SK-N-SH (cell line): Measurements from ENCODE around the gene ZNF396. TPM values are rescaled to one million over a fixed set of nuclear protein-coding genes. Genes with fewer than 3 reads are reported as not detected.

Experiments
- CTCF ChIA-PET: fragments of 300-600, 350-600 bp; formaldehyde crosslinking; extraction: SDS; loops from one replicate; lab custom pipeline; 2021; lab: Yijun Ruan, JAX
- POLR2A ChIA-PET: fragments of 350-600 bp; sonication (Branson Sonifier 250); formaldehyde crosslinking; extraction: SDS; loops from one replicate; lab custom pipeline; 2020; ENCODE audit warnings: antibody characterized with exemption, inconsistent platforms; lab: Yijun Ruan, JAX
- DNase-seq: peaks from one replicate; pipeline ENCODE4 v3.0.0; 2012
- H2AFZ ChIP-seq: fragments of 200-600 bp; sonication (generic); 2 replicates; pipeline ENCODE4 v1.8.1; 2016; ENCODE audit warnings: antibody characterized with exemption, mild to moderate bottlenecking, low read depth
- H3F3A ChIP-seq: fragments of 200-600 bp; sonication (generic); replicated peaks from 2 replicates; pipeline ENCODE3; 2016; ENCODE audit warnings: antibody characterized with exemption, mild to moderate bottlenecking; ENCODE audit not compliant: insufficient read depth
- H3K27ac ChIP-seq, 2 experiments: fragments of 200-500 bp in 1 of 2; fragments of 200-600 bp in 1 of 2; sonication (Bioruptor generic) in 1 of 2; sonication (generic), shearing (Covaris generic) in 1 of 2; 2 replicates each; pipeline versions ENCODE4 v1.5.1 to v1.6.1; 2014 to 2016; ENCODE audit warnings: low read depth in 2 of 2, inconsistent platforms in 1 of 2, low read length in 1 of 2, mild to moderate bottlenecking in 1 of 2, mixed read lengths in 1 of 2
- H3K27me3 ChIP-seq: fragments of 200-600 bp; sonication (generic), shearing (Covaris generic); 2 replicates; pipeline ENCODE4 v1.6.1; 2016; ENCODE audit warnings: mixed run types; ENCODE audit not compliant: insufficient read depth
- H3K36me3 ChIP-seq, 2 experiments: fragments of 200-500 bp in 1 of 2; fragments of 200-600 bp in 1 of 2; sonication (Bioruptor generic) in 1 of 2; sonication (generic) in 1 of 2; replicated peaks in 1 of 2; 2 replicates each; pipeline versions ENCODE3 to v1.5.1; 2014 to 2016; ENCODE audit warnings: low read length in 1 of 2, mild to moderate bottlenecking in 1 of 2; ENCODE audit not compliant: insufficient read depth in 2 of 2, control insufficient read depth in 1 of 2
- H3K4me1 ChIP-seq, 2 experiments: fragments of 200-500 bp in 1 of 2; fragments of 200-600 bp in 1 of 2; sonication (Bioruptor generic) in 1 of 2; sonication (generic), shearing (Covaris generic) in 1 of 2; 2 replicates each; pipeline versions ENCODE4 v1.5.1 to v1.6.1; 2014 to 2016; ENCODE audit warnings: low read depth in 1 of 2, low read length in 1 of 2, mixed run types in 1 of 2; ENCODE audit not compliant: insufficient read depth in 2 of 2, control insufficient read depth in 1 of 2
- H3K4me2 ChIP-seq: fragments of 200-600 bp; sonication (generic), shearing (Covaris generic); 2 replicates; pipeline ENCODE4 v1.6.1; 2017; ENCODE audit warnings: mixed run types
- H3K4me3 ChIP-seq, 2 experiments: fragments of 200-500 bp in 1 of 2; fragments of 200-600 bp in 1 of 2; sonication (Bioruptor generic) in 1 of 2; sonication (generic), shearing (Covaris generic) in 1 of 2; 2 replicates each; pipeline versions ENCODE4 v1.5.1 to v1.8.1; 2014 to 2016; ENCODE audit warnings: low read depth in 2 of 2, inconsistent platforms in 1 of 2, low read length in 1 of 2, mild to moderate bottlenecking in 1 of 2, mixed read lengths in 1 of 2, moderate library complexity in 1 of 2
- H3K79me2 ChIP-seq: fragments of 200-600 bp; sonication (generic); 2 replicates; pipeline ENCODE4 v1.8.1; 2017; ENCODE audit warnings: mild to moderate bottlenecking; ENCODE audit not compliant: insufficient read depth
- H3K9ac ChIP-seq: fragments of 200-600 bp; sonication (generic); 2 replicates; pipeline ENCODE4 v1.6.1; 2017; ENCODE audit warnings: mixed run types
- H3K9me2 ChIP-seq: fragments of 200-600 bp; sonication (generic); 2 replicates; pipeline ENCODE4 v1.6.1; 2017; ENCODE audit warnings: mixed run types
- H3K9me3 ChIP-seq: fragments of 200-600 bp; sonication (generic); 2 replicates; pipeline ENCODE4 v1.6.1; 2017; ENCODE audit warnings: mixed run types, mild to moderate bottlenecking, moderate library complexity
- H4K20me1 ChIP-seq: fragments of 200-600 bp; sonication (generic); 2 replicates; pipeline ENCODE4 v1.6.1; 2017; ENCODE audit warnings: mild to moderate bottlenecking, mixed run types; ENCODE audit not compliant: insufficient read depth
- CHD2 ChIP-seq: fragments of 150-350 bp; IDR thresholded peaks from 2 replicates; pipeline ENCODE4 v1.6.1; 2018; ENCODE audit warnings: low read length; ENCODE audit not compliant: partially characterized antibody
- EP300 ChIP-seq, 2 experiments: IDR thresholded peaks; 2 replicates each; pipeline versions ENCODE4 v1.4.0 to v1.6.1; 2012; ENCODE audit warnings: borderline replicate concordance in 1 of 2, low read depth in 1 of 2, low read length in 1 of 2
- GABPA ChIP-seq: IDR thresholded peaks from 2 replicates; pipeline ENCODE4 v1.4.0; 2012; ENCODE audit warnings: low read depth, mild to moderate bottlenecking
- GATA2 ChIP-seq: sonication (generic); formaldehyde crosslinking; IDR thresholded peaks from 2 replicates; pipeline ENCODE4 v1.5.0; 2020; ENCODE audit warnings: mild to moderate bottlenecking, missing genetic modification reagents
- MEF2A ChIP-seq: IDR thresholded peaks from 2 replicates; pipeline ENCODE4 v1.4.0; 2012; ENCODE audit warnings: low read depth, borderline replicate concordance
- NFIC ChIP-seq: IDR thresholded peaks from 2 replicates; pipeline ENCODE4 v1.4.0; 2012; ENCODE audit warnings: borderline replicate concordance
- NRF1 ChIP-seq: IDR thresholded peaks from 2 replicates; pipeline ENCODE4 v1.6.1; 2012; ENCODE audit warnings: low read depth, mild to moderate bottlenecking, low read length
- POLR2AphosphoS5 ChIP-seq: IDR thresholded peaks from 2 replicates; pipeline ENCODE4 v1.6.1; 2012; ENCODE audit warnings: low read depth, low read length
- RXRA ChIP-seq: IDR thresholded peaks from 2 replicates; pipeline ENCODE4 v1.4.0; 2012; ENCODE audit warnings: low read depth, mild to moderate bottlenecking, borderline replicate concordance
- SIN3A ChIP-seq: IDR thresholded peaks from 2 replicates; pipeline ENCODE4 v1.6.1; 2012; ENCODE audit warnings: low read depth, mild to moderate bottlenecking, low read length, moderate library complexity, borderline replicate concordance
- TAF1 ChIP-seq: IDR thresholded peaks from 2 replicates; pipeline ENCODE4 v1.6.1; 2012; ENCODE audit warnings: low read depth, mild to moderate bottlenecking, low read length, moderate library complexity, borderline replicate concordance
- WGBS: methylation state at CpG from one replicate; pipeline ENCODE4 v1.1.6; 2017; ENCODE audit warnings: low lambda C conversion rate; 5-methylcytosine and 5-hydroxymethylcytosine counted together
- polyA plus RNA-seq, 3 experiments: library from polyadenylated mRNA; depleted of rRNA; stranded (reverse); fragments of >200 nt; gene quantifications; 2 replicates each; pipeline ENCODE4 v1.2.3, GENCODE V29; 2012
- TF ChIP-seq, protein P1 (sequence below): IDR thresholded peaks from 2 replicates; pipeline ENCODE4; 2012
- TF ChIP-seq, protein P2 (sequence below): IDR thresholded peaks from 2 replicates; pipeline ENCODE4 v1.4.0; 2012; ENCODE audit warnings: low read depth, borderline replicate concordance
- TF ChIP-seq, protein P3 (sequence below): IDR thresholded peaks from 2 replicates; pipeline ENCODE4 v1.4.0; 2012; ENCODE audit warnings: low read depth
- TF ChIP-seq, protein P4 (sequence below): fragments of 150-350 bp; IDR thresholded peaks from 2 replicates; pipeline ENCODE4 v1.6.1; 2016; ENCODE audit warnings: mild to moderate bottlenecking, low read depth, low read length

The ZNF396 gene
- polyA plus RNA-seq, 1 of the 3 experiments (the other 2 are of a cell fraction) = 0.41 TPM

DNA sequence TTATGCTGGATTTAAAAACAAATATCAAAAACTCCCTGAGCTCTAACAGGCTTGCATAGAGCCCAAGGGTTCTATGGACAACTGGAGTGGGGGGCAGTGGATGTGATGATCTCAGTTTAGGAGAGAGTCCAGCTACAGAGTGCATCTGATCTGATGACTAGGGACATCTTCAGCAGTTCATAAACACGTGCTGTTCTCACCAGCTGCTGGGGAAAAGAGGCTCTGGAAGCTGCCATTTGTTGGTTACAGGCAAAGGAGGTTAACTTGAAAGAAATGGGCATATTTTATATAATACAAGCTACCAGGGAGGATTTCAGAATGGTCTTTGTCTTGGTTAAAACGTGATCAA, 36.0 kb upstream of the ZNF396 start (continued):
- TF ChIP-seq, protein P1, sequence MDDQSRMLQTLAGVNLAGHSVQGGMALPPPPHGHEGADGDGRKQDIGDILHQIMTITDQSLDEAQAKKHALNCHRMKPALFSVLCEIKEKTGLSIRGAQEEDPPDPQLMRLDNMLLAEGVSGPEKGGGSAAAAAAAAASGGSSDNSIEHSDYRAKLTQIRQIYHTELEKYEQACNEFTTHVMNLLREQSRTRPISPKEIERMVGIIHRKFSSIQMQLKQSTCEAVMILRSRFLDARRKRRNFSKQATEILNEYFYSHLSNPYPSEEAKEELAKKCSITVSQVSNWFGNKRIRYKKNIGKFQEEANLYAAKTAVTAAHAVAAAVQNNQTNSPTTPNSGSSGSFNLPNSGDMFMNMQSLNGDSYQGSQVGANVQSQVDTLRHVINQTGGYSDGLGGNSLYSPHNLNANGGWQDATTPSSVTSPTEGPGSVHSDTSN = no peak
- TF ChIP-seq RXRA = no peak
- TF ChIP-seq, all 33 proteins: peak for 0

DNA sequence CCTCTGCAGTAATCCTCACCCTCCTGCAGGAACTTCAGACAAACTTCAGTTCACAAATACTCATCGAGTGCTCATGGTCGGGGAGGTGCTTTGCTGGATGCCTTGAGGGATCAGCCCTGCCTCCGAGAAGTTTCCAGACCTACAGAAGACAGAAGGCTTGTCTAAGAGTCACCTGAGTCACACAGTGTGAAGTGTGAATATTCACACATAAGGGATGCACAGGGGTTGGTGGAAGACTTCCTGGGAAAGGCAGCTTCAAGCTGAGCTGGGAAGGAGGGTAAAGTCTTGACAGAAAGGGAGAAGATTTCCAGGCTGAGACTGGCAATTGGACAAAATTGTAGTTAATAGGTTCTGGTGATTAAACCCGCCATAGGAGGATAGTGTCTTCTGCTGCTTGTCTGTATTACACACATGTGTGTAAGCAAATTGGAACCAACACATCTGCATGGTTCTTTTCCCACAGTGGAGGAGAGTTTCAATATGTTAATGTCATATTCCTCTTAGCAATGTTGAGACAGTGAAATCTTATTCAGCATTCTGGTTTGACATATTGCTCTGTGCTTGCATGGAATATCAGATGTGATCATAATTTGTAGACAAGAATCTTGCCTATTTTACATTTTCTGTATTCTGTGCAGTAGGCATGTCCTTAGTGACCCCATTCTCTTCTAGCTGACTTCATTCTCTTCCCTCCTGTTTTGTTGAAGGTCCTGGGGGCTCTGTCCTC, 34.7 kb upstream of the ZNF396 start:
- no peak overlapping the region for H2AFZ ChIP-seq
- TF ChIP-seq GATA2 (CRISPR knock-in tag) = no peak
- TF ChIP-seq, protein P2, sequence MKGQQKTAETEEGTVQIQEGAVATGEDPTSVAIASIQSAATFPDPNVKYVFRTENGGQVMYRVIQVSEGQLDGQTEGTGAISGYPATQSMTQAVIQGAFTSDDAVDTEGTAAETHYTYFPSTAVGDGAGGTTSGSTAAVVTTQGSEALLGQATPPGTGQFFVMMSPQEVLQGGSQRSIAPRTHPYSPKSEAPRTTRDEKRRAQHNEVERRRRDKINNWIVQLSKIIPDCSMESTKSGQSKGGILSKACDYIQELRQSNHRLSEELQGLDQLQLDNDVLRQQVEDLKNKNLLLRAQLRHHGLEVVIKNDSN = no peak
- TF ChIP-seq NRF1 = no peak
- TF ChIP-seq MEF2A = no peak
- no peak for TF ChIP-seq CHD2
- no peak for TF ChIP-seq TAF1
- TF ChIP-seq, protein P1 = no peak
- TF ChIP-seq, protein P3, sequence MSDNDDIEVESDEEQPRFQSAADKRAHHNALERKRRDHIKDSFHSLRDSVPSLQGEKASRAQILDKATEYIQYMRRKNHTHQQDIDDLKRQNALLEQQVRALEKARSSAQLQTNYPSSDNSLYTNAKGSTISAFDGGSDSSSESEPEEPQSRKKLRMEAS = no peak
- no peak for TF ChIP-seq POLR2AphosphoS5
- TF ChIP-seq RXRA = no peak
- TF ChIP-seq, protein P4, sequence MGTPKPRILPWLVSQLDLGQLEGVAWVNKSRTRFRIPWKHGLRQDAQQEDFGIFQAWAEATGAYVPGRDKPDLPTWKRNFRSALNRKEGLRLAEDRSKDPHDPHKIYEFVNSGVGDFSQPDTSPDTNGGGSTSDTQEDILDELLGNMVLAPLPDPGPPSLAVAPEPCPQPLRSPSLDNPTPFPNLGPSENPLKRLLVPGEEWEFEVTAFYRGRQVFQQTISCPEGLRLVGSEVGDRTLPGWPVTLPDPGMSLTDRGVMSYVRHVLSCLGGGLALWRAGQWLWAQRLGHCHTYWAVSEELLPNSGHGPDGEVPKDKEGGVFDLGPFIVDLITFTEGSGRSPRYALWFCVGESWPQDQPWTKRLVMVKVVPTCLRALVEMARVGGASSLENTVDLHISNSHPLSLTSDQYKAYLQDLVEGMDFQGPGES = no peak
- no peak for TF ChIP-seq GABPA
- no peak for TF ChIP-seq SIN3A
- TF ChIP-seq EP300 (IDR thresholded peaks at IDR 0.05; ENCODE audit: borderline replicate concordance in 1 of 2, low read depth in 1 of 2, low read length in 1 of 2) = no peak
- no peak for TF ChIP-seq NFIC
- TF ChIP-seq, all 33 proteins: peak for 0
- H3K79me2 ChIP-seq = no peaks in the 10 kb centered on the region
- no peaks in the 10 kb centered on the region for H3K27me3 ChIP-seq
- no peak overlapping the region for H3K4me2 ChIP-seq
- ChIA-PET POLR2A (no interaction called here), CTCF (no interaction called here)
- H4K20me1 ChIP-seq = no peaks in the 10 kb centered on the region
- no peaks in the 10 kb centered on the region for H3F3A ChIP-seq
- 51% methylated on average over 2 of the region's 4 CpGs for WGBS
- no peak overlapping the region for H3K27ac ChIP-seq
- H3K9me3 ChIP-seq = no peaks in the 10 kb centered on the region
- no peak overlapping the region for H3K4me3 ChIP-seq
- no peaks in the 10 kb centered on the region for H3K4me1 ChIP-seq
- H3K9me2 ChIP-seq = no peaks in the 10 kb centered on the region
- no peaks in the 10 kb centered on the region for H3K36me3 ChIP-seq
- no peak for DNase-seq
- H3K9ac ChIP-seq = no peak overlapping the region
